ENCODE data around the gene ADRA2A.

The ADRA2A gene
- 0.15 to 1.7 reads per million in 2 donors for total RNA-seq

DNA sequence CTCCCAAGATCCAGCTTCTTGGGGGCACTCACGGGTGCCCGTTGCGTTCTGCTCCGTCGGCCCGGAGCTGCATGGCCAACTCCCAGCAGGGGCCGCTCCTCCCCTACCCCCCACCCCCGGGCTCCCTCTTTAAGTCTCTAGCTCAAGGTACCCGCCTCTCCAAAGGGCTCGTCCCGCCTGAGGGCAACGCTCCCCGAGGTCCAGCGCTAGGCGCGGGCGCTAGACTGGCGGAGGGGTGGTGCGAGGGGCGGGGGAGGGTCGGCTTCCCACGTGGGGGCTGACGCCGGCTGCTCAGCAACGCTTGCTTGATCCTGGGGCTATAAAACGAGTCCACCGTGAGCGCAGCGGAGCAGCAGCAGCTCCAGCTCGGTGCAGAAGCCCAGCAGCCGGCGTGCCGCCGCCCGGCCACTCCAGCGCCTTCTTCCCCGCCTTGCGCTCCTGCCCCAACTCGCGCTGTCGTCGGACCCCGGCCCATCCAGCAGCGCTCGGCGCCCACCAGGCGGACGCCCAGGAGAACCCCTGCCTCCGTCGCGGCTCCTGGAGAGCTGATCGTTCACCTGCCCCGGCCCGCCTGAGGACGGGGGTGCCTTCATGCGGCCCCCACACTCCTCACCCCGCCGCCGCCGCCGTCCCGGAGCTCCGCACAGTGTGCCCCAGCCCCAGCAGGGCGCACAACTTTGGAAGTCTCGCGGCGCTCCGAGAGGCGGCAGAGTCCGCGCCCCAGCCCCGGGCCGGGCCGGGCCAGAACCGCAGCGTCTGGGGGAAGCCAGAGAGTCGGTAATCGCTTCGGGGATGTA lies at the start of gene ADRA2A:
Gene ADRA2A, plus strand, starts transcription at position 348 of the 797 bp plus-strand sequence. CDS start 968 bp downstream, outside the sequence.
- no peak for DNase-seq

DNA sequence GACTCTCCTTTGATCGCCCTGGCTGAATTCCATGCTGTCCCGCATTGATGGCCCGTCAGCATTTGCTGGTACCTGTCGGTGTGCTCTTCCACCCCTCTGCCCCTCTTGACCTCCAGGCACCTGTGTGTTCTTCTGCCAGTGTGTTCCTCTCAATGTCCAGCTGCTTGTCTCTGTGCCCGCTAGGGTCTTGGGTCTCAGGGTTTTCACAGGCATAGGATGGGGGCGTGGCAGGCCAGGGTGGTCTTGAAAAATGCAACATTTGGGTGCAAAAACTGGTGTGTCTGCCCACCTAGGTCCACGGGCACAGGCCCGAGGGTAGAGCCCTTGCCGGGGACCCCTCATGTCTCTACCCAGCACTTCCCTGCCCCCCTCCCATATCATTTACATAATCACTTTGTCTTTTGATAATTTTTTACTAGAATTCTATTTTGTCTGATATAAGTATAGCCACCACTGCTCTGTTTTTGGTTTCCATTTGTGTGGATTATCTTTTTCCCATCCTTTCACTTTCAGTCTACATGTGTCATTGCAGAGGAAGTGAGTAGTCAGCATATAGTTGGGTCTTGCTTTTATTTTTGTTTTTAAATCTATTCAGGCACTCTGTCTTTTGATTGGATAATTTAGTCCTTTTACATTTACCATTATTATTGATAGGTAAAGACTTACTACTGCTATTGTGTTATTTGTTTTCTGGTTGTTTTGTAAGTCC lies 46.6 kb upstream of the ADRA2A start:
- no peak for DNase-seq

DNA sequence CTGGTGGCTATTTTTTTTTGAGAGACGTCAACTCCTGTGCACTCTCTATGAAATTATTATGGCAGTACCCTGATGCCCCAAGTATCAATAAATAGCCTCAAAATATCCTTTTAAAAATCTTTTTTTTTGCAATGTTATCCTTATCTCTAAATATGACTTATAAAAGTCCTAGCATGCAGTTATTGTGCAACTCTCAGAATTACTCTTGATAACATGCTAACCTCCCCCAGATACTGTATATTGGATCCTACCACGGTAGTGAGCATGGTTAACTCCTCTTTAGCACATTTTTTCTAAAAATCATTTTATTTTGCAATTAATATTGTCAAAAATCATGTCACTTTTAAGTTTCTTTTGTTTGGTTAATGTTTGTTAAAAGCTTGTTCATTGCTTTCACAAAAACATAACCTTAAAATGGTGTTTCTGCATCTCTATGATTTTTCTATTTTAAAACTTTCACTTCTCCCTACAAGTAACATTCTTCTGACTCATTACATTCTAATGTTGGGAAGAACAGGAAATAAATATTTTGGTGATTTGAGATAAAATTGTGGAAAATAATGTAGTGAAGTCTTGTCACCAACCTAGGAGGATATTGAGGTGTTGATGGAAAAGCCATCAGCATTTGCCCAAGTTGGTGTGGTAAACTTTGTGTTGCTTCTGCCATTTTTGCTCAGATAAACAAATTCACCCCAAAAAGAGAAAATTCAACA lies 42.1 kb upstream of the ADRA2A start:
- DNase-seq, result no peak

DNA sequence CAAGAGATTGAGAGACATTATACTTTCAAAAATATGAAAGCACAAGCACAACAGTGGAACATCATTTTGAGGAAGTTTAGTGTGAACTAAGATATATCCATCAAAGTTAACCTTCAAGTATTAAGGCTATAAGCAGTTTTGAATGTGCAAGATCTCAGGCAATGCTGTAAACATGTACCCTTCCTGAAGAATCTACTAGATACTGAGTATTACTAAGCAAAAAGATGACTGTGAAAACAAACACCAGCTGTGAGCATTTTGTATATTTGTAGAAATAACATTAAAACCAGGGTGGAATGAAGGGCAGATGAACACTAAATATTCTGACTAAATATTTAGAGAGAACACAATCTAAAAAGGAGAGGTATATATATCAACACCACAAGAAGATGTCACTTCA lies 41.3 kb upstream of the ADRA2A start:
- DNase-seq, result no peak

DNA sequence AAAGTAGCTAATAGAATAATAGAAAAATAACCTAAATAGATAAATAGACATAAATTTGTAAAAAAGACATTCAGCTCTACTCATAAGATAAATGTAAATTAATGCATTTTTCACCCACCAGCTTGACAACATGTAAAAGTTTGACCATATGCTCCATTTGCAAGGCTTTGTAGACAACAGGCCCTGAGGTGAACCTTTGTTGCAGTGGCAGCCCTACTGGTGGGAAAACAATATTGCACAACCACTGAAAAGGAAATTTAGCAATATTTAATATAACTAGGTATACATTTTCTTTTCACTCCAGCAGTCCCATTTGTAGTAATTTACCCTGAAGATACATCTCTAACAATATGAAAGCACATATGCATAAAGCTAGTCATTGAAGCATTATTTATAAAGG lies 39.0 kb upstream of the ADRA2A start:
- no peak for DNase-seq

DNA sequence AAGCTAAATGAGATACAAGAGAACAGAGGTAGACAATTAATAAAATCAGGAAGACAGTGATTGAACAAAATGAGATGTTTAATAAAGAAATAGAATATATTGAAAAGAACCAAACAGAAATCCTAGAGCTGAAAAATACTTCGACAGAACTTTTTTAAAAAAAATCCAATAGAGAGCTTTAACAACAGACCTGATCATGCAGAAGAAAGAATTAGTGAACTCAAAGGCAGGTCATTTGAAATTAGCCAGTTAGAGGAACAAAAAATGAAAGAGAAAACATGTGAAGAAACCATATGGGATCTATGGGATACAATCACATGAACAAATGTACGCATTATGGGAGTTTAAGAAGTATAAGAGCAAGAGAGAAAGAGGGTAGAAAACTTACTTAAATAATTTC lies 37.3 kb upstream of the ADRA2A start:
- no peak for DNase-seq

DNA sequence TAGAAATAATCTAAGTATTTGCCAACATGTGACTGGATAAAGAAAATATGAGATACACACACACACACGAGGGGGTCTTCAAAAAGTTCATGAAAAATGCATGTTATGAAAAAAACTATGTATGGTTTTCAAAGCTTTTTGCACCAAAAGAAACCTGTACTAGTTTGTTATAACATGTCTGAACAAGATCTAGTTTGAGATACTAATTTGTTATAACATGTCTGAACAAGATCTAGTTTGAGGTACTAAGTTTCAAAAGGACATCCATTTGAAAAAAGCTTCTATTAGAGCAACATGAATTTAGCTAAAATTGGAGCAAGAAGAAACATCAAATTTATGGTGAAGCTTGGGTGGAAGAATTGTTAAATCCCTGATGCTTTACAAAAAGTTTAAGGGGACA lies 19.8 kb upstream of the ADRA2A start:
- DNase-seq, result no peak

DNA sequence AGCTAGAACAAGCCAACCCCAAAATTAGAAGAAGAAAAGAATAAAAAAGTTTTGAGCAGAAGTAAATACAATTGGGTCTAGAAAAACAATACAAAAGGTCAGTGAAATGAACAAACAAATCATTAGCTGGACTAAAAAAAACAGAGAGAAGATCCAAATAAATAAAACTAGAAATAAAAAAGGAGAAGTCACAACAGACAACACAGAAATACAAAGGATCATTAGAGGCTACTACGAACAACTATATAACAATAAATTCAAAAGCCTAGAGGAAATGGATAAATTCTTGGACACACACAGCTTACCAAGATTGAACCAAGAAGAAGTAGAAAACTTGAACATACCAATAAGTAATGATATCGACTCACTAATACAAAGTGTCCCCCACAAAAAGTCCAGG lies 13.4 kb upstream of the ADRA2A start:
- DNase-seq, result no peak

DNA sequence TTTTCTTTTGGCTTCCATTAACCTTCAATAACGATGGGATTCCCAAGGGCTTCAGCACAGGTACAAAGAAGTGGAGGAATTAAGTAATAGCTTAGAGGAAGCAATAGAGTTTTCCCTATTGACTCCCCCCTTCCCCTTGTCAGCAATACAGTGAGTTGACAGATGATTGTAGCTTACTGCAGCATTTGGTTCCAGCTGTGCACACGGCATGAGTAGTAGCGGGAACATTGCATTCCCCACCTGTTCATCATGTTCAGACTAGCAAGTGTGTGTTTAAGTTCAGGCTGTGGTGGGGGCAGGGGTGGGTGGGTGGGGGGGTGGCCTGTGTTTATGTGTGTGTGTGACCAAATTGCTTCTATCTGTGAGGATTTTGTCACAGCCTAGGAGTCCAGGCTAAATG lies 4.6 kb upstream of the ADRA2A start:
- DNase-seq, result no peak

DNA sequence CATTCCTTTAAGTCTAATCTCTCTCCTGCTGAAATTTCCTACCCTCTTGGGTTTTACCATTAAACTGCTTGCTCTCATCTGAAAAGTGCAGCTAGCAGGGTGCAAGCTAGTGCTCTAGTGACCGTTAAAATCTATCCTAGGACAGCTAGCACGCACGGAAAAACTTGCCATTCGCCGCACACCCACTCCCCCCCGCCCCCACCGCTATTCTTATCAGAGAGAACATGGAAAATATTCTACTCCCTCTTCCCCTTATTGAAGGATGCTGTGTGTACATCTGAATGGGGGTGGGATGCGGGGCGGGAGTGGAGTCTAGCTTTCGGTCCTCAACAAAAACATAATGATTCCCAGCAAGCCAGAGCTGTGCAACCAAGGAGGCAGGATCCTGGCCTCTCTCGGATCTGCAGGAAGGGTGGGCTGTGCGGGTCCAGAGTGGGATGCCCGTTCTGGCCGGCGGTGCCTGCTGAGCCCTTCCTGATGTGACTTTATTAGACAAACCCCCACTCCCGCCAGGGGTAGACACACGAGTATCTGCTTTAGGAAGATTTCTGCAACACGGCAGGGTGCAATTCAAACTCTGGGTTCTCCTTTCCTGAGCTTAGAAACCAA lies 1.1 kb upstream of the ADRA2A start:
- DNase-seq, result no peak

DNA sequence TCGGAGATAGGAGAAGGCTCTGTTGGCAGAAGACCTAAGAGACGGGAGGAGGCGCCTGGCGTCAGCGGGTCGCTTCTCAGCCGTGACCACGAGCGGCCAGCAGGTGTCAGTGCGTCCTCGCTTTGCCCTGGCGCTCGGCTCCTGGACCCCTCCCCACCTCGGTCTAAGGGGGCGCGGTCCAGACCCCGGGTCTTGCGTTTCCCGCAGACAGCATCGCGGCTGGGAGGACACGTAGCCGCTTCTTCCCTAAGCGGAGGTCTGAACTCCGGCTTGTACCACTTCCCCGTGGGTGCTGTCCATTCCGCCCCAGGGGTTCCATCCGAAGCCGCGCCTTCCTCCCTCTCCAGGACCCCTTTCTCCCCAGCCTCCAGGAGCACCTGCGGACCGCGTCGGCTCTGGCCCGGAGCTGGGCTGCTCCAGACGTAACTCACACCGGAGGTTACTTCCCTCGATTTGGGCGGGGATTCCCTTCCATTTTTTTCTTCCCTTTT lies 593 bp upstream of the ADRA2A start:
- DNase-seq, result no peak

DNA sequence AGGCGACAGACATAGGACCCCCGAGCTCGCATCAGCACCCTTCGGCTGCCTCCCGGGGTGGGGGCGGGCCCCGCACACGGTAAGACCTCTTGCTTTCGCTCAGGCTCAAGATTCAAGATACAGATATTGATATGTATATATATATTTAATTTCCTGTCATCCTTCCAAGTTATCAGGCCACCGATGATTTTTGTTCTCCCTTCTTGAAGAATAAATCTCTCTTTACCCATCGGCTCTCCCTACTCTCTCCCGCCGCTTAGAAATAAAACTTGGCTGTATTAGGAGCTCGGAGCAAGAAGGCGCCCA lies 603 bp downstream of the ADRA2A start:
- no peak for DNase-seq

DNA sequence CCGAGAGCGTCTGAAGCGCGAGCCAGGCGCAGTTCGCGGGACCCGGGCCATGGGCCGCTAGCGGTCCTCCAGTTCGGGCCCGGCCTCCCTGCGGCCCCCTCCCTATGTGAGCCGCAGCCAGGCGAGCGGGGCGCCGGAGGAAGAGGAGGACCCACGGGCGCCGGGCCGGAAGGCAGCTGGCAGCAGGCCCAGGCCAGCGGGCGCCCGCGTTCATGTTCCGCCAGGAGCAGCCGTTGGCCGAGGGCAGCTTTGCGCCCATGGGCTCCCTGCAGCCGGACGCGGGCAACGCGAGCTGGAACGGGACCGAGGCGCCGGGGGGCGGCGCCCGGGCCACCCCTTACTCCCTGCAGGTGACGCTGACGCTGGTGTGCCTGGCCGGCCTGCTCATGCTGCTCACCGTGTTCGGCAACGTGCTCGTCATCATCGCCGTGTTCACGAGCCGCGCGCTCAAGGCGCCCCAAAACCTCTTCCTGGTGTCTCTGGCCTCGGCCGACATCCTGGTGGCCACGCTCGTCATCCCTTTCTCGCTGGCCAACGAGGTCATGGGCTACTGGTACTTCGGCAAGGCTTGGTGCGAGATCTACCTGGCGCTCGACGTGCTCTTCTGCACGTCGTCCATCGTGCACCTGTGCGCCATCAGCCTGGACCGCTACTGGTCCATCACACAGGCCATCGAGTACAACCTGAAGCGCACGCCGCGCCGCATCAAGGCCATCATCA lies 1.1 kb downstream of the ADRA2A start:
- DNase-seq, result no peak

DNA sequence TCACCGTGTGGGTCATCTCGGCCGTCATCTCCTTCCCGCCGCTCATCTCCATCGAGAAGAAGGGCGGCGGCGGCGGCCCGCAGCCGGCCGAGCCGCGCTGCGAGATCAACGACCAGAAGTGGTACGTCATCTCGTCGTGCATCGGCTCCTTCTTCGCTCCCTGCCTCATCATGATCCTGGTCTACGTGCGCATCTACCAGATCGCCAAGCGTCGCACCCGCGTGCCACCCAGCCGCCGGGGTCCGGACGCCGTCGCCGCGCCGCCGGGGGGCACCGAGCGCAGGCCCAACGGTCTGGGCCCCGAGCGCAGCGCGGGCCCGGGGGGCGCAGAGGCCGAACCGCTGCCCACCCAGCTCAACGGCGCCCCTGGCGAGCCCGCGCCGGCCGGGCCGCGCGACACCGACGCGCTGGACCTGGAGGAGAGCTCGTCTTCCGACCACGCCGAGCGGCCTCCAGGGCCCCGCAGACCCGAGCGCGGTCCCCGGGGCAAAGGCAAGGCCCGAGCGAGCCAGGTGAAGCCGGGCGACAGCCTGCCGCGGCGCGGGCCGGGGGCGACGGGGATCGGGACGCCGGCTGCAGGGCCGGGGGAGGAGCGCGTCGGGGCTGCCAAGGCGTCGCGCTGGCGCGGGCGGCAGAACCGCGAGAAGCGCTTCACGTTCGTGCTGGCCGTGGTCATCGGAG lies 1.8 kb downstream of the ADRA2A start:
- DNase-seq, result no peak

DNA sequence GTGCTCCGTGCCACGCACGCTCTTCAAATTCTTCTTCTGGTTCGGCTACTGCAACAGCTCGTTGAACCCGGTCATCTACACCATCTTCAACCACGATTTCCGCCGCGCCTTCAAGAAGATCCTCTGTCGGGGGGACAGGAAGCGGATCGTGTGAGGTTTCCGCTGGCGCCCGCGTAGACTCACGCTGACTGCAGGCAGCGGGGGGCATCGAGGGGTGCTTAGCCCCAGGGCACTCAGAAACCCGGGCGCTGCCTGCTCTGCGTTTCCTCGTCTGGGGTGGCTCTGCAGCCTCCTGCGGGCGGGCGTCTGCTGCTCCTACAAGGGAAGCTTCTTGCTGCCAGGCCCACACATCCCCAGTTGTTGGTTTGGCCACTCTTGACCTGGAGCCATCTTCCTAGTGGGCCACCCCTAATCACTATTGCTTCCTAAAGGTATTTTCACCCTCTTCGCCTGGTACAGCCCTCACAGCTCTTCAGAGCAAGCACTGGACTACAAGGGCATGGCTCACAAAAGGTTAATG lies 2.5 kb downstream of the ADRA2A start:
- DNase-seq, result no peak

DNA sequence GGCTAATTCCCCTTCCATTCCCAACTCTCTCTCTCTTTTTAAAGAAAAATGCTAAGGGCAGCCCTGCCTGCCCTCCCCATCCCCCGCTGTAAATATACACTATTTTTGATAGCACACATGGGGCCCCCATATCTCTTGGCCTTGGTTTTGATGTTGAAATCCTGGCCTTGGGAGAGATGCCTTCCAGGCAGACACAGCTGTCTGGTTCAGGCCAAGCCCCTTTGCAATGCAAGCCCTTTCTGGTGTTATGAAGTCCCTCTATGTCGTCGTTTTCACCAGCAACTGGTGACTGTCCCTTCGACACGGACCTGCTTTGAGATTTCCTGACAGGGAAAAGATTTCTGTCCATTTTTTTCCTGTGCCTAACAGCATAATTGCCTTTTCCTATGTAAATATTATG lies 3.0 kb downstream of the ADRA2A start:
- no peak for DNase-seq

DNA sequence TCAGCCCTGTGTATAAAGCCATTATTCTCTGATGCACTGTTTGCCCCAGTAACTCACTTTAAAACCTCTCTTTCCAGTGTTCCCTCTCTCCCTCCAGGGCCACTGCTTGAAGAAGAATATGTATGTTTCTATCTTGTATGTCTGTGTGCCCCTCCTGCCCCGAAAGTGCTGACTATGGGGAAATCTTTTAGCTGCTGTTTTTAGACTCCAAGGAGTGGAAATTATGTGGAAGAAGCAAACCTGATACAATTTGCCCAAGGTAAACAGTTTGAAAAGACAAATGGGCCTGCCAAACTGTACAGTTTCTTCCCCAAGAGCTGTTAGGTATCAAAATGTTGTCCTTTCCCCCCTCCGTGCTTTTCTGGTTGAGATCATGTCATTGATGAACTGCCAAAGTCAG lies 3.4 kb downstream of the ADRA2A start:
- no peak for DNase-seq

DNA sequence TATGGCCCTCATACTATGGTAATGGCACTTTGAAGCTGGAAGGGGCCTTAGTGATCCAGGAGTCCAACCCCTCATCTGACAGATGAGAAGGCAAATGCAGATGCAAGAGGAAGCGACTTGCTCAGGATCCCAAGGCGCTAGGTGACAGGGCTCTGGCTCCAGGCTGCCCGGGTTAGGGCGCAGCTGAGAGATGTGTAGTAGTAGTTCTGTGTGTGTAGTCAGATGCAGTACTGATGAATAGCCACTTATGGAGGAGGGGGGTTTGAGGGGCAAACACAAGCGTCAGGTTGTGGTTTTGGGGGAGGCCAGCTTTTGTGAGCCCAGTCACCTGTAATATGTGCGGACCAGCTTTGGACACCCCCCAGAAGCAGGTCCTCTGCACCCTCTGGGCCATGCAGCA lies 4.8 kb downstream of the ADRA2A start:
- no peak for DNase-seq

DNA sequence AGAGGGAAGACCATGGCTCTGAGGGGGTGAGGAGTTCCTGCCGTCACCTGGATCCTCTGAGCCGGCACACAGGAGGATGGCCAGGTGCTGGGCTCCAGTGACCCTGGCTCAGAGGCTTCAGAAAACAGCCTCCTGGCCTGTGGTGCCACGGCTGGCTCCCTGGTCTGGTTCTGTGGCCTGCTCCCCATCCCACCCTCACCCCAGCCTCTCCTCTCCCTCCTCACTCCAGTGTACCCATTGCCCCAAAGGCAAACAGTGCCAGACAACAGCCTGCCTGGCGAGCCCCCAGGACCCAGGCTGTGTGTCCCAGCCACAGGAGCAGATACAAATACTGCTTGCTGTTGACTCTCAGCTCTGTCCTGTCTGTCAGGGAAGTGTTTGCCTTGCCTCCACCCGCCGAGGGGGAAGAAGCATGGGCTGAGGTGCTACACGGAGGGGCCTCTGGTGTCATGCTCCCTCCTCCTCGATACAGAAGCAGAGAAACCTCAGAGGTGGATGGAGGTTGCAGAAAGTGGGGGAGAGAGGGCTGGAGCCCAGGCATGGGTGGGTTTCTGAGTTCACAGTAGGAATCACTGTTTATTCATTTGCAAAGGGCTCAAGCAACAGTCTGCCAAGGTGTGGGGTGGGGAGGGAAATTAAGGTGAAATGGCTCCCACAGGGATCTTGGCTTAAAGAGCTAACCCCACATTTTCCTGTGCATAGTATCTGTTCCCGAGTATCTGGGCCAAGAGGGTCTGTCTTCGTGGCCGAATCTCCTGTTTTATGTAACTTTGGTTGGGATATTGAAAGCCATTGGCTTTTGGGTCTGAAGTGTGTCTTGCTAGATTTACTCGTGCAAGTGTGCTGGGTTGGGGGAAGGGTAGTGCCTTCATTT lies 5.5 kb downstream of the ADRA2A start:
- DNase-seq, result no peak

DNA sequence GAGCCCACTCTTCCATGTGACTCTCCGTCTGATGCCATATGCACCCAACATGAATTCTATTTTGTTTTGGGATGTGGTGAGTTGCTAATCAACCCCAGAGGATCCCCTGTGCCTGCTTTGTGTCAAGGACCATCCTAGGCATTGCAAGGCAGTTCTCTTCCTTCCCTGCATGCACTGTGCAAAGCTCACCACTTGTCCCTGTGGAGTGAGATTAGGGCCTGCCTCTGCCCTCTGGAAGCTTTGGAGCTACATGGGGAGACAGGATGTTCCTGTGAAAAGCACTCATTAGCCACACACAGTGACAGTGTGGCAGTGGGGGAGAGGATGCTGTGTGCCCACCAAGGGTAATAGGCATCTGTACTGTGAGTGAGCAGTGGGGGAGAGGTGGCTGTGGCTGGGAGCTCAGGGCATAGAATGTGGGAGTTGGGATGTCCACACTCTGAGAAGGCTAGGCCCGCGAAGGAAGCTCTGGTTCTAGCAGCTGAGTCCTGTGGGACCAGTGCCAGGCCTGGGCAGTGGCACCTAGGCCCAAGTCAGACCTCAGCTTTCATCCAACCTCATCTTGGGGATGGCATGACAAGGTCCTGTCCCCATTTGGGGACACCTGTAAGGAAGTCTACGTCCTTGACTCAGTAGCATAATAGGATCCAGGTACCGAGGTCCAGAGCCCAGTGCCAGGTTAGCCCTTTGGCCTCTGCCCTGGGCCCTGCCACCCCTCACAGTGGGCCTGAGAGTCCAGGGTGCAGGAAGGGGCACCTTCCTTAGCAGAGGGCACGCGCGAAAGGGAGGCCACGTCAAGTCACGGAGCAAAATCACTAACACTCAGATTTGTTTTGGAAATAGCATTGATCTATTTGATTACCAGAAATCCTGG lies 6.6 kb downstream of the ADRA2A start:
- no peak for DNase-seq
